Putamen (tissue), 1 donor: ENCODE measurements around the gene KLF16.
A peak's percentile ranks its signal among the peaks of the same experiment; 100 is the strongest.

Experiments
- DNase-seq: peaks from one replicate; pipeline ENCODE4 v3.0.0-alpha.2; 2016; ENCODE audit warnings: low spot score

The KLF16 gene

DNA sequence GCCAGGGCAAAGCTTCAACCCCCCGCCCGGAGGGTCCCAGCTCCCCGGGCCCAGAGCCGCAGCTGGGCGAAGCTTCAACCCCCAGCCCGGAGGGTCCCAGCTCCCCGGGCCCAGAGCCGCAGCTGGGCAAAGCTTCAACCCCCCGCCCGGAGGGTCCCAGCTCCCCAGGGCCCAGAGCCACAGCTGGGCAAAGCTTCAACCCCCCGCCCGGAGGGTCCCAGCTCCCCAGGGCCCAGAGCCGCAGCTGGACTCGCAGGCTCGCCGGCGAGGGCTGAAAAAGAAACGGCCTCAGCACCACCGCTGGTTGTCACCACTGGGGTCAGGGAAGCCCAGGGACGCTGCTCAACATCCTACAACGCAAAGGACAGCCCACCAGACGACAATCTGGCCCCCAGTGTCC lies 20.3 kb downstream of the KLF16 start:
- no peak for DNase-seq

DNA sequence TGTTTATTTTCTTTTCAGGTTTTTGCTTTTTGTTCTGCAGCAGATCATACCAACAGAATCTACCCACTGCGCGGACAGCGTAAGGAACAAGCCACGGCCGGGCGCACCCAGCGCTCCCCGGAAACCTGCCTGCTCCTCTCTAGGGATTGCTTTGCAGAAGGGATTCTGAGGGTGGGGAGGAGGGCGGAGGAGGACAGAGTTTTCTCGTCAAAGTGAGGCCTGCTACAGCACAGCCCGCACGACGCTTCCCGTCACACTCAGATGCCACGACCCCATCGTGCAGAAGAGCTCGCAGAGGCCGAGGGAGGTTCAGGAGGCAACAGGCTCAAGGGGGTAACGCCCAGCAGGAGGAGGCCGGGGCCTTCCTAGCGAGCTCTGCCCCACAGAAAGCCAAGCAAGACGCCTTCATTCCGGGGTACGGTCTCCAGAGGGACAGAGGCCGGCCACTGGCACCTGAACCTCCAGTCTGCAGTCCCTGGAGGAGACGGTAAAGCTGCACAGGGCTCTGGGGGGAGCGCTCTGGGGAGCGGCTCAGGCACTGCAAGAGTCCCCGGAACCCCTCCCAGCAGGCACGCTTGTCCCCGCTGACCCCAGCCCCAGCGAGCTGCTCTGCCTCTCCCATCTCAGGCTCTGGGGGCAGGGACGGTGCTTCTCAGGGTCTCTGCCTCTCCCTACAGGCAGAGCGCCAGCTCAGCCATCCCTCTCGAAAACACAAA lies 22.0 kb downstream of the KLF16 start:
- DNase-seq: no peak

DNA sequence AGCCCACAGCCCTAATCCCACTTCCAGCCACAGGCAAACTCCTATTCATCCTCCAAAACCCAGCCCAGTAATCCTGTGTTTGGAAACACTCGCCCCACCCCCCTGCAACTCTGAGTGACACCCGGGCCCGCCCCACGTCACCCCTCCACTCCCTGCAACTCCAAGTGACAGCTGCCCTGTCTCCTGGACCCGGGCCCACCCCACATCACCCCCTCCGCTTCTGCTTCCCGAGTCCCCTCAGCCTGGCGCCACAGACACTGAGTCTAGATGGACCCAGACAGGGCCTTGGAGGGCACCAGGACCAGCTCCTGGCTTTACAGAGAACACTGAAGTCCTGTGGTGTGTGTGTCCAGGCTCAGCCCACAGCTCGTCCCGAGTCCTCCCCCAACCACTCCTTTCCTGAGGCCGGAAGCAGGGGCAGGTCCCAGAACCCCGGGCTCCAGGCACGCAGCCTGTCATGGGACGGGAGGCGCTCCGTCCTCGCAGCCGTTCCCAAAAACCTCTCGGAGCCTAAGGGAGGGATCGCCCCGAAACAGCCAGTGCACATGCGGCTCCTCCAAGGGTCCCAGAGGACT lies 22.8 kb downstream of the KLF16 start:
- no peak for DNase-seq

DNA sequence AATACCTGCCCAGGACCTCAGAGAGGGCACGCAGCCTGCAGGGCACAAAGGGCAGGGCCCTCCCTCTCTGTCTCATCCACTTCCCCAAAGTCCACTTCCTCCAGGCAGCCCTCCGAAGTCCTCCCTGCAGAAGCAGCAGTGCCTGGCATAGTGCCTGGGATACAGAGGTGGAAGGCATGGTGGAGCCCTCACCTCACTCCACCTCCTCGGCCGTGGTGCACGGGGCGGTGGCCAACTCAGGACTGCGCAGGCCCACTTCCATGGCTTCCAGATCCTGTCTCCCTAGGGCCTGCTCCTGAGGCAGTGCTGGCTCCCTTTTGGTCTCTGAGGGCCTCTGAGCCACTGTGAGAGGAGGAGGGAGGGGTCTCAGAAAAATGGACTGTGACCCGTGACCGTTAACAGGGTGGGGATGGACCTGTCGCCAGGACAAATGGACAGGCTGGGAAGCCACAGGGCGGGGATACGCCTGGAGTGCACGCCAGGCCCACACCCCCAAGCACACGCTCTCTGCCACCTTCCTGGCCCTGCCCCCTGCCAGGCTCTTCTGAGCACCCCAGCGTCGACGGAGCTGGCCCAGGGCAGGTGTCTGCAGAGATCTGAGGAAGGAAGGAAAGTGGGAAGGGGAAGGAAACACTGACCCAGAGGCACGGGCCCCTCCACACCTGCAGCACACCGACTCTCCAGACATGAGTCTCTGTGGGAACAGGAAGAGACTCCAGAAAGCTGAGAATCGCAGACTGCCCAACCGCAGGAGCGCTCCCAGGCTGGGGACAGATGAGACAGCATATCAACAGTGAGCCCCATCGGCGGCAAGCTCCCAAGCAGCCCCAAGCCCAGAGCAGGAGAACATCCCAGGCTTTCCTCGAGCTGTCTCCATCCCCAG lies 23.5 kb downstream of the KLF16 start:
- DNase-seq: no peak

DNA sequence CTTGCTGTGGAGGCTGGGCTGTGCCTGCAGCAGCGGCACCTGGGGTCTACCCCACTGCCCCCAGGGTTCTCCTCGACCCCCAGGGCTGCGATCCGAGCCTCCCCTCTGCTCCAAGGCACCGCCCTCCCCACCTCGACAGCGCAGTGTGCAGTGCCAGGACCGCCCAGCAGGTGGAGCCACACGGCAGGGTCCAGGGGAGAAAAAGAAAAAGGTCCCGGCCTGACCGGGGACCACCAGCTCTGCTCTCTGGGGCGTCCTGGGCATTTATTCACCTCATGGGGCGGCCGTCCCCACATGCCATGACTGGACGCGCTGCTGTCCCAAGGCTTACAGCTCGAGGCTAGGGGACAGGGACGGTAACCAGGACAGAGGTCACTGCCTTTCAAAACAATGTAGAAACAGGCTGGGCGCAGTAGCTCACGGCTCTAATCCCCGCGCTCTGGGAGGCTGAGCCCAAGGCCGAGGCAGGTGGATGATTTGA lies 25.7 kb downstream of the KLF16 start:
- no peak for DNase-seq

DNA sequence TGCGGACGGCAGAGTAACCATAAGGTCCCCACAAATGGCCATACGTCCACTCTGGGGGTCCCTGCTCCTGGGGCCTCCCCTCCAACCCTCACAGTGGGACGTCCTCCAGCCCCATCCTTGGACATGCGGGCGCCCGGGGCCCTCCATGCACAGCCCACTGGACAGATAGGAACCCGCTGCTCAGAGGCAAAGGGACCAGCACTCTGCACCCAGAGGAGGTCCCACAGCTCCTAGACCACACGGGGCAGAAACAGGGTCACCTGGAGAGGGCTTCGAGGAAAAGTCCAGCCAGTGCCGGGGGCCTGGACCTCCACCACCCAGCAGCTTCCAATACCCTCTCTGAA lies 26.2 kb downstream of the KLF16 start:
- DNase-seq: no peak

DNA sequence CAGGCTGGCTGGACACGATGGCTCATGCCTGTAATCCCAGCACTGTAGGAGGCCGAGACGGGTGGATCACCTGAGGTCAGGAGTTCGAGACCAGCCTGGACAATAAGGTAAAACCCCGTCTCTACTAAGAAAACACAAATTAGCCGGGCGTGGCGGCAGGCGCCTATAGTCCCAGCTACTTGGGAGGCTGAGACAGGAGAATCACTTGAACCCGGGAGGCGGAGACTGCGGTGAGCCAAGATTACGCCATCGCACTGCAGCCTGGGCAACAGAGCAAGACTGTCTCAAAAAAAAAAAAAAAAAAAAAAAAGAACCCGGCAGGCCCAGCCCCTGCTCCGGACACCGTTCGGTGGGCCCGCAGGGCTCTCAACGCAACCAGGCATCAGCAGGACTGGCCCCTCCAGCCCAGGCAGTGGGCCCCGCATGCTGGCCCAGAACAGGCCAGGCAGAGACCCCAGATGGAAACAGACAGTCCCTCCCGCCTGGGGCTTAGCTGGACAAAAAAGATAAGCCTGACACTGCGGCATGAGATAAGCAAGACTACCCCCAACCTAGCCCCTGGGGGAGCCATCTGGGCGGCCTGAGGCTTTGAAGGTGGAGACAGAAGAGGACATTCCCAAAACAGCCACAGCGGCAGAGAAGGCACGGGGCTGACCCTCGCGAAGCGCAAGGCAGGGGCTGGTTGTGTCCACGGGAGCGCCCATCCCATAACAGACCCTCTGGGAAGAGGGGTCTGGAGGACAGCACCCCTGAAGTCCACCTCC lies 26.7 kb downstream of the KLF16 start:
- no peak for DNase-seq

DNA sequence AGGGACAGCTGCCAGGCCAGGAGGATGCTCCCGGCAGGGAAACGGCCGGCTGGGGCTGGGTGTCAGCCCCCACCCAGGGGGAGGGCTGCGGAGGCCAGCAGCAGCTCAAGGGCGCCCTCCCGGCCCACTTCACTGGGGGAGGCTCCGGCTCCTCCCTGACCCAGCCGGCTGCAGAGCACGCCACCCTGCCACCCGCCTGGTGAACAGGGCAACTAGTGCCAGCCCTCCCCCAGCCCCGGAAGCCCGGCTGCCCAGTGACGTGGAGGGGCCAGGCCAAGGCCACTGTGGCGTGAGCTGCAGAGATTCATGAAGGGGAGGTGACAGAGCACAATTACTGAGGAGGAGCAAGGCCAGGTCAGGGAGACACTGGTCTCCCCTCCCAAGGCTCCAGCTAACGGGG lies 29.8 kb downstream of the KLF16 start:
- no peak for DNase-seq

DNA sequence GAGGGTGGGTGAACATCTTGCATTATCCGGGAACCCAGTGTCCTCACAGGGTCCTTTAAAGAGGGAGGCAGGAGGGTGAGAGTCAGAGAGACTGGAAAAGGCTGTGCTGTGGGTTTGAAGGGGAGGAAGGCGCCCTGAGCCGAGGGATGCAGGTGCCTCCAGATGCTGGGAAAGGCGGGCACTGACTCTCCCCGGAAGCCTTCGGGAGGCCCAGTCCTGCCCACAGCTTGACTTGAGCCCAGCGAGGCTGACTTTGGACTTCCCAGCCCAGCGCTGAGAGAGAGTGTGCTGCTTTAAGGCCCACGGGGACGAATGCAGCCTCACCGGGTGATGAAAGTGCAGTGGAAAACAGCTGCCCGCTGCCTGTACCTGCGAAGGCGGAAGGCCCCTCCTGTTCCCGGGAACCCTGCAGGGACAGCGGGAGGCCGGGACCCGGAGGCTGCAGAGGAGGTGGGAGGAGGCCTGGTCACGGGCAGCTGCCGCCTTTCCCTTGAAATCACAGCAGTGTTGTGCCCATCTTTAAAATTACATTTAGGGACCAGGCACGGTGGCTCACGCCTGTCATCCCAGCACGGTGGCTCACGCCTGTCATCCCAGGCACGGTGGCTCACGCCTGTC lies 31.2 kb downstream of the KLF16 start:
- DNase-seq: no peak

DNA sequence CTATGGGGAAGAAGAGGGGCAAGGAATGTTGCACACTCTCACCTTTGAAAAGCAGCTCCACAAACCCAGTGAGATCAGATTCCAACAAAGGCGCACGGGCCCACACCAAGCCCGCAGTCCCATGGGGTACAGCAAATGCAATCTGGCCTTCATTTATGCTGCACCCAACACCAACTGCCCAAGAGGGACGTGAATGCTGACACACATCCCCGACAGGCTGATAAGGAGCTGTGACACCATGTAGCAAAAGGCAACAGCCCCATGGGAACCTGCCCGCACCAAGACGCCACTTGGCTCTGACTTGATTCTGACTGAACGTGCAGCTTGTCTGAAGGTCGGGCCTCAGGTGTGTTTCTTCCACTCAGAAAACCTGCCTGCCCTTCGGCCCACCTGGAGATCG lies 32.4 kb downstream of the KLF16 start:
- no peak for DNase-seq

DNA sequence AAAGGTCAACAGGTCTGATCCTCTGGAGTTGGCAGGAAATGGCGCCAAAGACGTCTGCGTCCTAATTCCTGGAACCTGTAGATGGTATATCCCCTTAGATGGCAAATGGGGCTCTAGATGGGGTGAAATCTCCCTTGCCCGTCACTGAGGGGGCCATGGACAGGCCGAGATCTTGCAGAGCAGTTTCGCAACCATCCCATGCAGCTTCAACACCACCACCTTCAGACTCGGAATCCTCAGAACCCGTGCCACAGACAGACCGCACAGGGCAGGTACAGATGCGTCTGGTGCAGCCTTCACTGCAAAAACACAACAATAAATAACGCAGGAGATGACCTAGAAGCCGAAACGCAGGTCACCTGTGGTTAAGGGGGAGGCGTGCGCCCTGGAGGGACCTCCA lies 32.8 kb downstream of the KLF16 start:
- DNase-seq: no peak

DNA sequence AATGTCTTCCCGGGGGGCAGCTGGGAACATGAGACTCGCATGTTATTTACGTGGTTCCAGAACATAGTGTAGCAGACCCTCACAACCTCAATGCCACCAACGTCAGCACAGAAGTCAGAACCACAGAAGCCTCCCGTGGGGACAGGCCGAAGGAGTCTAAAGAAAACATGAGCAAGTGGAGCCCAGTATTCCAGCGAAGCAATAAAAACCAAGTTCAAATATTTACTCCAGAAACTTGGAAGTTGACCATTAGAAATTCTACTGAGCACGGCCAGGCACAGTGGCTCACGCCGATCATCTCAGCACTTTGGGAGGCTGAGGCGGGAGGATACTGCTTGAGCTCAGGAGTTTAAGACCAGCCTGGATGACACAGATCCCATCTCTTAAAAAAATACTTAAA lies 33.4 kb downstream of the KLF16 start:
- DNase-seq: no peak

DNA sequence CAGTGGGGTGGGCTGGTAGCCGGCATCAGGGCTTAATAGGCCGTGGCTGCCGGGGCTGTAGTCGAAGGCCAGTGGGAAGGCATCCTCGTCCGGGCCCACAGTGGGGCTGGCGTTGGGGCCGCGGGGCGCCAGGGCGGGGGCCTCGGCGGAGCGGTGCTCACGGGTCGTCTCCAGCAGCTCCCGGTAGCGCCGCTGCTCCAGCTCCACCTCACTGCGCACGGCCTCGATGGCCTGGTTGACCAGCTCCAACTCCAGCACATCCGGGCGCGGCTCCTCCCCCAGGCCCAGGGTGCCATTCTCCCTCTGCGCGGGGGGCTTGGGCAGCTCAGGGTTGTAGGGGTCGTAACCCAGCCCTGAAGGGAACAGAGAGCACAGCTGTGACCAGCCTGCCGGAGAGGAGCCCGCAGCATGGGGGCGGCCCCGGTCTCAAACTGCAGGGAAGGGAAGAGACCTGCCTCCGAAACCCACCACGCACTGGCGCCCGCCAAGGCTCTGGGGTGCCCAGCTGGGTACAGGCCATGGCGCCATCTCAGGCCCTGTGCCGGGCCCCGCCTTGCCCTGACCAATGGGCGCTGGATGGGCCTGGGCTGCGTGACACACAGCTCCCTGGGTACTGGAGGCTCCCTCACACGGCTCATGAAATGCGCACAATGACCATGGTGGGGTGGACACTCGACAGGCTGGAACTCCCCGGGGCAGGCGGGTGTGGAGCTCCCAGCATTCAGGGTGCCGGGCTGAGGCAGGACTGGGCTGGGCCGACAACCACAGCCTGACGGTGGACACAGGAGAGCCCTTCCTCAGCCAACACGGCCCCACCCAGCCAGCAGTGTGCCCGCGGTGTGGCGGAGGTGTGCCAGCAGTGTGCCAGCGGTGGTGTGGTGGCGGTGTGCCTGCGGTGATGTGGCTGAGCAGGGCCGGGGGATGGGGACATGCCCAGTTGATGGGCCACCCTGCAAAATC lies 34.8 kb downstream of the KLF16 start:
- no peak for DNase-seq

DNA sequence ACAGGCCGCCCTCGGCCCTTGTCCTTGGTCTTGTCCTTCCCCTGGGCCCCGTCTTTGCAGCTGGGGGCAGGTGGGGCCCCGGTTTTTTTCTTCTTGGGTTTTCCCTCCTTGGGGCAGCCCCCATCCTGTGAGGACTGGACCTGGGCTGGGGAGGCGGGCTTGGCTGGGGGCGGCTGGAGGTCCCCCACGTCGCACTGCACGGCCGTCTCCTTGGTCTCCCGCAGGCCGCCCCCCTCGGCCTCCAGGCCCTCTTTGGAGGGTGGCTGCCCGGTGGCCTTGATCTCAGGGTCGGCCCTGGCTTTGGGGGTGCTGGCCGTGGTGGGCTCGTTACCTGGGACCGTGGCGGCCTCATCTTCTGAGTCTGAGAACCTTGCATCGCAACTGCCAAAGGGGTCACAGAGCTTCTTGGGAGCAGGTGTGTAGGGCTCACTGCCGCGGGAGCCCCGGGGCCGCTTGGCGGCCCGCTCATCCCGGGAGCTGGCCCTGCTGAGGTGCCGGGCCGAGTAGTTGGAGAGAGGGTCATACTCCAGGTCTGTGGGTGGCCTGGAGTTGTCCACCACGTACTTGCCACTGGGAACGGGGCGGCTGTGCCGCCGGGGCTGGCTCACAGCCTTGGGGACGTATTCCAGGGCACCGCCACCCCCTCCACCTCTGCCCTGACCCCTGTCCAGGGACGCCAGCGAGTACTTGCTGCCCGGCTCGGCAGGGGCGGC lies 35.7 kb downstream of the KLF16 start:
- DNase-seq: no peak

DNA sequence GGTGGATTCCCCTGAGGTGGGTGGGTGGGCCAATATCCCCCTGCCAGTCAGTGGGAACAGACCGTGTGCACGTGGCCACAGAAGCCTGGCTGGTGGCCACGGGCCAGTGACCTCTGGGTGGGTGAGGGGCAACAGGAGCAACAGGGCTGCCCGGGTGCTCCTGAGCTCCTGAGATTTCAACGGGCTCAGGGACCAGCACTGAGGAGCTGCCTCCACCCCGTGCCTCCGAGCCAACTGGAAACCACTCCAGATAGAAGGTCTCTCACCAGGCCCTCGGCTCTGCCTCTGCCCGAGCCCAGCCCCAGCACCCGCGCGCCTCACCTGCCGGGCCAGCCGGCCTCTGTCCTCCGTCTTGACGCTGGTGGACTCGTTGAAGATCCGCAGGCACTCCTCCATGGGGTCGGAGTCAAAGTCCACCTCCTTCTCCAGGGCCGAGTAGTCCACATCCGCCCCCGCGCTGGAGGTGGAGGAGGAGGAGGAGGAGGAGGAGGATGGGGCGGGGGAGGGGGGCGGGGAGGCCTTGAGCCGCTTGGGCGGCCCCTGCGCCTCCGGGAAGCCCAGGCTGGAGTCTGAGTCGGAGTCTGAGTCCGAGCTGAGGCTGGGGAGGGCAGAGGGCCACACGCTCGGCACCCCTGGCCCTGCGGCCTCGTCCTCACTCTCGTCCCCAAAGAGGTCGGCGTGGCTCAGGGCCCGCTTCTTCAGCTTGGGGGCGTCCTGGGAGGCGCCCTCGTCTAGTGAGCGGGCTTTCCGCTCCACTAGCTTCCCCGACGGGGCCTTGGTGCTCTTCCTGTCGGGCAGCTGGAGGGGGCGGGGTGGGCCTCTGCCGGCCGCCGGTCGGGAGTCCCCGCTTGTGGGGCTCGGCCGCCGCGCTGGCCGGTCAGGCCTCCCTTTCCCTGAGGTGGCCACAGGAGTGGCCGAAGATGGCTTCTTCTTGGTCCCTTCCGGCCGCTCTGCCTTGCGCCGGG lies 36.5 kb downstream of the KLF16 start:
- DNase-seq: no peak

DNA sequence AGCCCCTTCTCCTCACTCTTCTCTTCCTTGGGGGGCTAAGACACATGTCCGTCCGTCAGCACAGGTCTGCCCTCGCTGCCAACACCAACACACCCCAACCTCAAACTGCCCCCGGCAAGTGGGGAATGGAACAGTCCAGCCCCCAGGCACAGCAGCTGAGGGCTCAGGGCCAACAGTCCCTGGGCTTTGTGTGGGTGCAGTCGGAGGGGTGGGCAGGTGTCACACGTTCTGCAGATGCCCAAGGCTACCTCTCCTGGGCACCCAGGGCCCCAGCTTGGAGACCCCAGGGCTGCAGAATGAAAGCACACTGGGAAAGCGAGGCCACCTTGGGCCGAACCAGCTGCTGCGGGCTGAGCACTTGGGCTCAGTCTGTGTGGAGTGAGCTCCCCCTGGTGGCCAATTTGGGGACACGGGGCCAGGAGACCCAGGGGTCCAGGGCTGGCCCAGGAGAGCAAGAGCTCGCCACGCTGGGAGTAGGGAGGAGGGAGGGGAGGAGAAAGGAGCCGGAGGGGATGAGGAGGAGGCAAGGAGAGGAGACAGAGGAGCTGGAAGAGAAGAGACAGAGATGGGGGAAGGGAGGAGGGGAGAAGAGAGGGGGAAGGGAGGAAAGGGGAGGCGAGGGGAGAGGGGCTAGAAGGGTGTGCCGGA lies 37.3 kb downstream of the KLF16 start:
- DNase-seq: peak; percentile 47

DNA sequence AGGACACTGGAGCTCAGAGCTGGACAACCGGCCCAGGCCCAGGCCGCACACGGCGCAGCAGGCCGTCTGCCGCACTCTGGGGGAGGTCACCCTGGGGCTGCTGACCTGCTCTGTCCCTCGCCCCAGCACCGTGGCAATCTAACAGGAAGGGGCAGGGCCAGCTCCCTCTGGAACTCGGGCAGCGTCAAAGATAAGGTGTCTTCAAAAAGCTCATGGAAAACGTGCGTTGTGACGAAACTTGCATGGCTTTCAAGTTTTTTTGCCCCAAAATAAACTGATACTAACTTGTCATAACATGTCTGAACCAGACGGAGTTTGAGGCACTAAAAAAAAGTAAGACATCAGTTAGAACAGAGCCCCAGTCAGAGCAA lies 39.1 kb downstream of the KLF16 start:
- no peak for DNase-seq

DNA sequence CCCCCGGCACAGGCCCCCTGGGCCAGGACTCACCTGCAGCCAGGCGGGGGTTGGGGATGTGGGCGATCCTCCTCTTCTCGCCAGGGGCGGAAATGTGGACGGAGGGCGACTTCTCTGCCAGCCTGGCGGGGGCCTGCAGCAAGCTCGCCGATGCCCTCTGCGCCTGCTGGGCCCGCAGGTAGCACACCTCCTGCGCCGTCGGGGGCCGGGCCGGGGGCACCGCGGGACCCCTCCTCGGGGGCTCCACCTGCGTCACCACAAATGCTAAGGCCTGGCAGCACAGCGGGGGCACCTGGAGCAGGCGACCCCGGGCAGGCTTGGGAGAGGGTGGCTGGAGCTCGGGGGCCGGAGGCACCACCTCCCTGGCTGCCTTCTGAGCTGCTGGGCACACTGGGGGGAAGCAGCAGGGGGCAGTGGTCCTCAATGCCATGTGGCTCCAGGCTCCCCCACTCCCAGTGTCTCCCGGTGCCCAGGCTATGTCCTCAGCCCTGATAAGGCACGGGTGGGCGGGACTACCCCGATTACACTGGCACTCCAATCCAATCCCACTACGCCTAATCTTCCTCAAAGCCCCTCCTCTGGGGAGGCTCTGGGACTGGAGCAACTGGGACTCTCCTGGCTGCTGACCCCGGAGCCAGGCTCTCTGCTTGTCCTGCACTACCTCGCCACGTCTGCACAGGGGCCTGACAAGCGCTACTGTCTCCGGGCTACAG lies 39.7 kb downstream of the KLF16 start:
- no peak for DNase-seq
